Bronchial epithelial cell (primary cell): ENCODE measurements around the gene API5. TPM values are rescaled to one million over a fixed set of nuclear protein-coding genes. Genes with fewer than 3 reads are reported as not detected.
A peak's percentile ranks its signal among the peaks of the same experiment; 100 is the strongest.

Source experiments
- DNase-seq: peaks from one replicate; pipeline ENCODE4 v3.0.0-alpha.2; 2010; ENCODE audit warnings: low read depth
- FAIRE-seq: peaks from 2 replicates; lab custom pipeline; 2011; peaks lifted over from hg19 to GRCh38; lab: Jason Lieb, UNC
- H3K27me3 ChIP-seq: 2 replicates; pipeline ENCODE4 v1.5.1; 2011; ENCODE audit warnings: low read length; ENCODE audit not compliant: control insufficient read depth, insufficient read depth
- H3K36me3 ChIP-seq: 2 replicates; pipeline ENCODE4 v1.5.1; 2011; ENCODE audit warnings: low read length; ENCODE audit not compliant: control insufficient read depth, insufficient read depth
- H3K4me3 ChIP-seq: 2 replicates; pipeline ENCODE4 v1.5.1; 2011; ENCODE audit warnings: mild to moderate bottlenecking, low read depth, low read length, control low read depth
- CTCF ChIP-seq: IDR thresholded peaks from 2 replicates; pipeline ENCODE4 v1.5.1; 2011; ENCODE audit warnings: mild to moderate bottlenecking, moderate library complexity, low read length, control low read depth, inconsistent platforms; ENCODE audit not compliant: insufficient read depth, severe bottlenecking
- total RNA-seq: library from RNA; depleted of rRNA; stranded (reverse); fragments of >200 nt; gene quantifications from 2 replicates; pipeline ENCODE4 v1.2.1, GENCODE V29; 2014

The API5 gene
- total RNA-seq, 1 donor from 2014 or later = 72.9 TPM

DNA sequence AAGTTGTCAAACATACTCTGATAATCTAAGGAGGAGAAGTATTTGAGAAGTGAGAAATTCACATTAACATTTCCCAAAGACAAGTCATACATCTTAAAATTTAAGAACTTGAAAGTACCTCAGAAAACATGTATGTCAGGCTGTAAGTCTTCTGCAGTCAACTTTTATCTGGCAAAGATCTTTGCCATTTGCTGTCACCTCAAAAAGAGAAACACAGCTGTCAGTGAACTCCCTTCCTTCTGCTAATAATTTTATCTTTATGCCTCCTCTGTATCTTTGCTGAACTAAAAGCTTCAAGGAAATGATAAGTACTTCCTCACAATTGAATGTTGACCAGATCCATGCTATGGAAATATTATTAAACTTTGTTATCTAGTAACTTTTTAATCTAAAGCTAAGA lies 65.6 kb downstream of the API5 start:
- Histone ChIP-seq H3K27me3 (no peaks in the 10 kb centered on the region), H3K36me3 (no peaks in the 10 kb centered on the region), H3K4me3 (no peak overlapping the region)
- FAIRE-seq = no peak
- no peak for DNase-seq
- no peak for TF ChIP-seq CTCF

- no peak for FAIRE-seq
- DNase-seq = no peak
- Histone ChIP-seq H3K36me3 (no peaks in the 10 kb centered on the region), H3K4me3 (no peak overlapping the region), H3K27me3 (no peaks in the 10 kb centered on the region)
- TF ChIP-seq CTCF = no peak
These were observed 67.1 kb downstream of the API5 start for GRCh38 chr11:43378897-43379296.

DNA sequence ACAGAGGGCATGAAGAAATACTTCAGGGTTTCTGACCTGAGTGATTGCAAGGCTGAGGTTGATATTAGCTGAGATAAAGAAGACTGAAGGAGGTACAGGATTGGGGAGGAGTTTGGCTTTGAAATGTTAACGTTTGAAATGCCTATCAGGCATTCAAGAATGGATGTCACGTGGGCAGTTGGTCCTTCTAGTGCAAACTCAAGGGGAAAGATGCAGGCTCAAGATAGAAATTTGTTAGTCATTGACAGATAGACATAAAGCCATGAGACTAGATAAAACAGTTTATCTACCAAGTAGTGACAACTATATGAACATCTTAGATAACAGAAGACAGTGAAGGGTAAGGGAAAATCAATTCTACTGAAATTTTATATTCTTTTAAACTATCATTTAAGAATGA lies 70.0 kb downstream of the API5 start:
- DNase-seq (no peak), FAIRE-seq (no peak)
- H3K4me3 ChIP-seq = no peak overlapping the region
- H3K27me3 ChIP-seq = no peaks in the 10 kb centered on the region
- peaks cover 1% of the 10 kb centered on the region for H3K36me3 ChIP-seq
- TF ChIP-seq CTCF = no peak

GRCh38 chr11:43382614-43383013 lies 70.8 kb downstream of the API5 start:
- Histone ChIP-seq H3K36me3 (peaks cover 1% of the 10 kb centered on the region), H3K4me3 (no peak overlapping the region), H3K27me3 (no peaks in the 10 kb centered on the region)
- DNase-seq (no peak), FAIRE-seq (no peak)
- TF ChIP-seq CTCF = no peak

- no peak overlapping the region for H3K4me3 ChIP-seq
- peaks cover 1% of the 10 kb centered on the region for H3K36me3 ChIP-seq
- TF ChIP-seq CTCF = no peak
- no peak for DNase-seq
- H3K27me3 ChIP-seq = no peaks in the 10 kb centered on the region
- FAIRE-seq = no peak
These were observed 72.6 kb downstream of the API5 start for GRCh38 chr11:43384393-43384792.

DNA sequence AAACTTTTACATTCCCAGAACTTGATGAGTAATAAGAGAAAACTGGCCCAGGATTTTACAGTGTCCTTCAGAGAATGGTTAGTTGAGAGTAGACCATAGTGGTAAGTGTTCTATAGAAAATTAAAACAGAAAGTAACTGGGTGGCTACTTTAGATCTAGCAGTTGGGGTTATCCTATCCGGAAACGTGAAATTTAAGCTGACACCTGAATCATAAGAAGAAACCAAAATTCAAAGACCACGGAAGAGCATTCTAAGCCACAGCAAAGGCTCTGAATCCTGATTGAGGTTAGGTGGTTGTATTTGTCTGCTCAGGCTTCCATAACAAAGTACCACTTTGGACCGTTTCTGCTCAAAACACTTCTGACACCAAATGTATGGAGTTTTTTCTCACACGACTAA lies 80.9 kb downstream of the API5 start:
- Histone ChIP-seq H3K4me3 (no peak overlapping the region), H3K27me3 (no peaks in the 10 kb centered on the region), H3K36me3 (peaks cover 2% of the 10 kb centered on the region)
- FAIRE-seq = peak; percentile 50
- no peak for DNase-seq
- TF ChIP-seq CTCF = no peak
